CD4-positive, alpha-beta T cell treated with Interleukin-17A for 4 hours (primary cell): ENCODE measurements around the gene CTRB1.
"Not testable (repeated sequence)": the region's sequence is repeated elsewhere in the genome, so short reads cannot be mapped to it uniquely, and the experiment has no call there.

Experiments
- DNase-seq: peaks from one replicate; pipeline ENCODE4 v3.0.0-alpha.2; 2020; ENCODE audit warnings: mixed read lengths

CTRB1 gene

DNA sequence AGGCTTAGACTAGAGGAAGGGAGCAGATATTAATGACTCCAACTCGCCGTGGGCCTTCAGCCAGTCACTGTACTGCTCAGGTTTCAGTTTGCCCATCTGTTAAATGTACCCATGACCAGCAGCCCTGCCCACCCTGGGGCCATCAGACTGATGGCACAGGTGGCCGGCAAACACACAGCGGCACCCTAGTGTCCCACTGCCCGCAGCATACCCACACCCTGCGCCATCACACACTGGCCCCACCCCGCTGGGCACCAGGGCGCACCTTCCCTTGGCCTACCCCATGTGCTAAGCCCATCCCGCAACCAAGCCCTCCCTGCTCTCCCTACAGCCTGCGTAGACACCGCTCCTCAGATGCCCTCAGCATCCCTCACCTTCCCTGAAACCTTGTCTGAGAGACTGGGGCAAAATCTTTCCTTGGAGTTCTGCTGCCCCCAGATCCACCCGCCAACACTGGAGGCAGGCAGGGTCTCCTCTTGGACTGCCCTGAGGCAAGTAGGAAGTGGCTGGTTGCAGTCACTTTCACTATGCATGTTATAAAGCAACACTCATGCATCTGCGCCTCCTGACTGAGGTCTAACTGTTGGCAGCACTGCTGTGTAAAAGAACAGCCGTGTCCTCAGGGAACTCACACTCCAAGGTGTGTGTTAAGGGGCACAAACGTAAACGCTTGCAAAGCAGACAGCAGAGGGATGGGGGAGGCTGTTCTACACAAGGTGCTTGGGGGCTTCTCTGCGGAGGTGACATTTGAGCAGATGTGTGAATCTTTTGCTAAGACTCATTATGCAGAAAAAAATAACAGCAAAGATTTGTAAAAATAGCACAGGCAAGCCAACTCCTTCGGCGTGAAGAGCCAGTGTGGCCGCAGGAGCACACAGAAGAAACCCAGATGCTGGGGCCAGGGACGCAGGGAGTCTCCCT is 39.4 kb downstream of the CTRB1 start:
- no peak for DNase-seq

DNA sequence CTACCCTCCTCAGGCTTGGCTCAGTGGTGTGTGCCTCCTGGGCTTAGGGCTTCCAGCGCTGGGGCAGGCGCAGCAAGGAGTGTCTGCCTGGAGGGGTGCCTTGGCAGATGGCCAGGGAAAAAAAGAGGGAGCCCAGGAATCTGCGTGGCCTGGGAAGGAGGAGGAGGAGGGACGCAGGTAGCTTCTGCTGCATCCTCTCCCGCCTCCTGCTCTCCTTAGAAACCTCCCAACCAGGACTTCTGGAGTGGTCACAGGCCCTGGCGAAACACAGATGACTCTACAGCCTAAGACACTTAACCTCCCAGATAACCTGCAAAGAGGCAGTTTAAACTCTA is 40.0 kb downstream of the CTRB1 start:
- no peak for DNase-seq

DNA sequence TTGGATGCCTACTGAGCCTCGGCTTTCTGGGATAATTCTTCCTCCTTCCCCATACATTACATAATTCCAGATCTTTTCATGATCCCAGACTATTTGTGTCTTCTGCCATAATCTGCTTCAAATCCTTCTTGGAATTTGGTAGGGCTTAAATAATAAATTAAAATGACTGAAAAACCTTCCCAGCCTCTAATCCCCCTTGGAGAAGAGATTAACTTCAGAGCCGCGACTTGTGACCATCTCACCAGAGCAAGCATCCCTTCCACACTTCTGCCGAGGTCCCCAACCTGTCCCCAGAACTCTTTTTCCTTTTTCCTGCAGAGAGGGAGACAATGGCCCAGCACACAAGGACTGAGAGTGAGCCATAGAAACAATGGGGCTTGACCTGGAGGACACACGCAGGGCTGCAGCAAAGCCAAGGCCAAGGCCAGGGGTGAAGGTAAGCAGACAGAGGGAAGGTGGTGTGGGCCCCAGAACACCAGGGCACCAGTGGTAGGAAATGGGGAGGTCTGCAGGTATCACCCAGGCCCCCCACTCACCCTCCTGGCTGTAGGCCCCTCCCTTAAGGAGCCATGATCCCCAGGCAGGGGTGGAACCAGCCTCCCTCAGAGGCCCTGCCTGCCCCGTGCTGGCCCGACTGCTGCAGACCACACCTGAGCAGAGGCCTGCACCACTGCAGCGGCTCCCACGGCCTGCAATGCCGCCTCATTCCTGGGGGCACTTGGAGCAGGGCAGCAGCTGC is 42.2 kb downstream of the CTRB1 start:
- DNase-seq: no peak

DNA sequence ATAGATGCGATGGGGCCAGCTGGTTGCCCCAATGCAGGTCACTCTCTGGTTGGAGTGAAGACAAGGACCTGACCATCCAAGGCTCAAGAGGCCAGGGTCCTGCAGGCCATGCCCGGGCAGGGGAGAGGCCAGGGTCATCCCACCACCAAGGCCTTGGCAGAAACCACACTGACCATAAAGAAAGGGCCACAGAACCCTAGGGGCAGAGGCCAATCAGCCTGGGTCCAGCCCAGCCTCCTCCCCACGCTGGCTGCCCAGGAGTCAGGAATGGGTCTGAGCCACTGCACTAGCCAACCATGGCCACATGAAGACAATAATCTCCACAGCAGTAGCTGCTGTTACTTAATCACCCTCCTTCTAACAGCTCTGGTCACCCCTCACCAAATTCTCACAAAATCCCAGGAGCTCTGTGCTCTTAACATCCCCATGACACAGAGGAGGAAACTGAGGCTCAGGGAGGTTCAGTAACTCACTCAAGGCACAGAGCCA is 42.8 kb downstream of the CTRB1 start:
- no peak for DNase-seq

DNA sequence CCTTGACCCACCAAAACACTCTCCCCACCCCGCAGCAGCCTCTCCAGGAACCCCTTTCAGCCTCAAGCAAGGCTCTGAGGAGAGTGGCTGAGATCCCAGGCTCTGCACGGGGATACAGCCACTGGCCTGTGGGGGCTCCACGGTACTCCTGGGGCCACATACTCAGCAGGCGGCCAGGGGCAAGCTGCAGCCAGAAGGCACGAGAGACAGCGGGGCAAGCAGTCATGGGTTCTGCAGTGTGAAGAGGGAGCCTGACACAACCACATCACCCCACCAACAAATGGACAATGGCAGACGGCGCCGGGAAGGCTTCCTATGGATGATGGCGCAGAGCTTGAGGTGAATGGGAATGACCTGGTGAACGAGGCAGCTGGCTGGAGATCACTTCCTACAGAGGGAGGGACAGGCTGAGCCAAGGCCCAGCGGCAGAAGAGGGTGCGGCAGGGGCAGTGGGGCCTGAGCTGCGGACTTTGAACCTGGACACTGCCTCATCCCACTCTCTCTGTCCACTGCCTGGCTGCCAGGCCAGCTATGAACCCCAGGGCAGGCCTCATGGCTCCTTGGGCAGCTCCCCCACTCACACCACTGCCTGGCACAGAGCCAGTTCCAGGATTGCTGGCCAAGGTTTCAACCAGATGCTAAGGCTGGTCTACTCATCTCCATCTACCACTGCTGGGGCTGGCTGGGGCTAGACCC is 43.5 kb downstream of the CTRB1 start:
- no peak for DNase-seq

DNA sequence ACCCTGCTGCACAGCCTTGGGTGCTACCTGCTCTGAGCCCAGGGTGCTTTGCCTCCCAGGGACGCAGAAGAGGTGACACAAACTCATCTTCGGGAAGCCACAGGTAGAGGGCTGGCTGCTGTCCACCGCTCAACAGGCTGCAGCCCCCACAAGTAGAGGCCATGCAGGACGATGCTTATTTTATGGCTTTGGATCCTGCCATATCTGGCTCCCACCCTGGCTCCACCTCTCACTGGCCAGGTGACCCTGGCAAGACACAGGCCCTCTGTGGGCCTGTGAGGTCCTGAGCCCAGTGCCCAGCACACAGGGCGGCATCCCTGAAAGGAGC is 44.0 kb downstream of the CTRB1 start:
- DNase-seq: no peak

DNA sequence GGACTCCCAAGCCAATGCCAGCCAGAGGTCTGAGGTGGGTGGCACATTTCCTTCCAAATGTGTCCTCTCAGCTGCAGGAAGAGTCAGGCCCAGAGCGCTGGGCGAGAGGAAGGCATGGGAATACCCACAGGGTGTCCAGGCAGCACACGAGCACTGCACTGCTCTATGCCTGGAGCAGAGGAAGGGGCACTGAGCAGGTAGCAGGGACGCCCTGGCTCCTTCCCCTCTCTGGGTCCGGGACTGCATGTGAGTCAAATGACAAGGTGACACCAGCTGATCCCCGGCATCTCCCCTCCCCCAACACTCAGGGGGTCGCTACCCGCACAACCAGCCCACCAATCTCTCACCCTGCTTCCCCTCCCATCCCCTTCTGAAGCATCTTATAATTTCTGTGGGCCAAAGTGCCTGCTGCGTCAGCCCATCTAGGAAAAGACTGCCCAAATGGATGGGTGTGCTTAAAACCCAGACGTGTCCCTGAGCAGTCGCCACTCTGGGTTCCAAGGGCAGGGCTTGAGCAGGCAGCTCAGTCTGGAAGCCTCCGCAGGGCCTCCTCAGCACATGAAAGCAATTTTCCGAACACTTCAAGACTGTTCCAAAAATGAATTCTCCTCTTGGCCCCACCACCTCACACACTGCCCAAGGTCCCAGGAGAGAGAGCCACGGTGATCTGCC is 44.6 kb downstream of the CTRB1 start:
- no peak for DNase-seq

DNA sequence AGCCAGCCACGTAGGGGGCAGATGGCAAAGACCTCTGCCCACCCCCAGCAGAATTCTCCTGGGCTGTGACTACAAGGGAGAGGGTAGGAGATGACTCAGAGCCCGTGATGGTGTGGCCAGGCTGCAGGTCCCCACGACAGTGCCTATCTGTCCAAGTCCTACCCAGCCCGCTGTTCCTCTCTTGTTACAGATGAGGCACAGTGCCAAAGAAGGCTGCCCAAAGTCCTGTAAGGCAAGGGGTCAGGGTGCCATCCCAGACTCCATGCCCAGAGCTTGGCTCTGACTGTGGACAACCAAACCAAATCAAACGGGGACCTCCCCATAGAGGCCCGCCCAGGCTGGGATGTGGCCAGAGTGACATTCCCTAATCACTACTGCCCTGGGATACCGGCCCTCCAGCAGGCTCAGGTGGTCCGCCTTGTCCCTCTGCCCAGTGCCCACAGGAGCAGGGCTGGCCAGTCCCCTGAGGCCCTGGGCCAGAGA is 45.2 kb downstream of the CTRB1 start:
- no peak for DNase-seq

DNA sequence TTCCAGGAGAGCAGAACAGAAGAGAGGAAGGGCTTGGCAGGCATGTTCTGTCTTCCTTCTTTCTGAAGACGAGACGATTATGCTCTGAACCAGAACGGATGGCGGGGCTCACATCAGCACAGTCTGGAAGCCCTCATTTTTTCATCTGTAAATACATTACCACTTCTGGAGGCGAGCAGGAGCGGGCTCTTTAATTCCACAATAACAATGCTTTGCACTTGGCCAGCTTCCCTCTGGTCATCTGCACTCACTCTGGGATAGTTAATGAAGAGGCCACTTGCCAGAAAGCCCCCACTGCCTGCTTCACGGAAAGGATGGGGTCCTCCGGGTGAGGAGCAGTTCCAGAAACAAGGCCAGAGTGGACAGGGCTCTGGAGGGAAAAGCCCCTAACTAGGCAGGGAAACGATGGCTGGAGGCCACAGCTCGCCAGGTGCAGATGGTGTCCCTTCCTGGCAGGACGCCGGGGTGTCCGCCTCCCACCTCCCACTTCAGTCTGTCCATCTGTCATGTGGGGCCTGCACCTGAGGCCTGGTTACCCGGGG is 45.7 kb downstream of the CTRB1 start:
- DNase-seq: no peak

DNA sequence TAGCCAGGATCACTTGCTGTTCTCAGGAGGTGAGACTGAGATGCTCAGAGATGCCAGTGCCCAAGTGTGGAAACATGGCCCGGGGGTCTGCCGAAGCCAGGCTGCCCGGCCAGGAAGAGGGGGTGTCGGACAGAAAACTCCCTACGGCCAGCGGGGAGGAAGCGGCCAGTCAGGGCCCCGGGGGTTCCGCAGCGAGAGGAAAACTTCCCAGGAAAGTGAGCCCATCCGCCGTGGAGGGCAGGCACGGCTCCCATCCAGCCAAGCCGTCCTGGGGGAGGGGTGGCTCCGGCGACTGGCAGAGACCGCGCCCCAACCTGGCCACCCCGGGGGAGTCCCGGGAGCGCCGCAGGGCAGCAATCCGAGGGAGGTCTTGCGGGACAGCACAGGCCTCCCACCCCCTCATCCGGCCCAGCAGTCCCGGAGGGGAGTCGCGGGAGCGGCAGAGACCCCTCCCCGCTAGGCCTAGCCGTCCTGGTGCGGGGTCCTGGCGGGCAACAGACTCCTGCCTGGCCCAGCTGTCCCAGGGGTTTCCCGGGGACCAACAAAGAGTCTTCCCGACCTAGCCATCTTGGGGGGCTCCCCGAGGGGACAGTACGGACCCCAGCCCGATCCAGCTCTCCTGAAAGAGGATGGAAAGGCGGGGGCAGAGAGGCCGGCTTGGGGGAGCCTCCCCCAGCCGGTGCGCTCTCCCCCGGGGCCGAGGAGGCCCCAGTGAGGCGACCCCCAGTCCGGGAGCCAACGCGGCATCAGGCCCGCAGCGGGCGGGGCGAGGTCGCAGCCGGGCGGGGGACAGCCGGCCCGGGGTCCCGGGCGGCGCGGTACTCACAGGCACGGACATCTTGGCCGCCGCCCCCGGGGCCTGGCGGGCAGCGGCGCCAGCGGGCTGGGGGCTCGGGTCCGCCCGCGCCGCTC is 46.5 kb downstream of the CTRB1 start:
- no peak for DNase-seq

DNA sequence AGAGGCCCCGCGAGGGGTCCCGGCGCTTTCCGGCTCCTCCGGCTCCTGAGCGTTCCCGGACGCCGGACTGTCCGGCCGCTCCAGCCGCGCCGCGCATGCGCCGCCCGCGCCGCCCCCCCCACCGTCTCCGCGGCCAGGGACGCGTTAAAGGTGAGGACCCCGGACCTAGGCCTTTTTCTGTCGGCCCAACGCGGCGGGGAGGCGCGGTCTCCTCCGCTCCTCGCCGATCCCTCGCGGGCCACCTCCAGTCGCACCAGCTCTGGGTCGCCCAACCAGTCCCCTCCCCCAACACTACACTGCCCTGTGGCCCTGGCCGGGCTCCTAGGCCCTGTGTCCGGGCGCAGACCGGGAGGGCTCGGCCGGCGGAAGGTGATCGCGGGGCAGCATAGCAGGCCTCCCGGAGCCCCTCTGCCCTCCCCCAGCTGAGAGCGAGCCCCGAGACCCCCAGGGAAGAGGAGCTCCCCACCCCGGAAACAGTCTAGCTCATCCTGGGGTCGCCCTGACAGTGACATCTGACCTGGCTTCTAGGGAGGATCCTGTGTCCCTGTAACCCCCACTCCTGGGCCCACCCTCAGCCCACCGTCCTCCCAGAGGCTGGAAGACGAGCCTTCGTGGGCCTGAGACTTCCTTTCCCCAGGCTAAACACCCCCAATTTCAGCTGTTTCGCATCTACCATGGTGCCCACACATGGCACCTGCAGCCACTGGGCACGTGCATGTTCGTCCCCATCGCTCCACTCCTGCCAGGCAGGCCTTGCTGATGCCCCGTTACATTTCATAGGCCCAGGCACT is 47.3 kb downstream of the CTRB1 start:
- no peak for DNase-seq

DNA sequence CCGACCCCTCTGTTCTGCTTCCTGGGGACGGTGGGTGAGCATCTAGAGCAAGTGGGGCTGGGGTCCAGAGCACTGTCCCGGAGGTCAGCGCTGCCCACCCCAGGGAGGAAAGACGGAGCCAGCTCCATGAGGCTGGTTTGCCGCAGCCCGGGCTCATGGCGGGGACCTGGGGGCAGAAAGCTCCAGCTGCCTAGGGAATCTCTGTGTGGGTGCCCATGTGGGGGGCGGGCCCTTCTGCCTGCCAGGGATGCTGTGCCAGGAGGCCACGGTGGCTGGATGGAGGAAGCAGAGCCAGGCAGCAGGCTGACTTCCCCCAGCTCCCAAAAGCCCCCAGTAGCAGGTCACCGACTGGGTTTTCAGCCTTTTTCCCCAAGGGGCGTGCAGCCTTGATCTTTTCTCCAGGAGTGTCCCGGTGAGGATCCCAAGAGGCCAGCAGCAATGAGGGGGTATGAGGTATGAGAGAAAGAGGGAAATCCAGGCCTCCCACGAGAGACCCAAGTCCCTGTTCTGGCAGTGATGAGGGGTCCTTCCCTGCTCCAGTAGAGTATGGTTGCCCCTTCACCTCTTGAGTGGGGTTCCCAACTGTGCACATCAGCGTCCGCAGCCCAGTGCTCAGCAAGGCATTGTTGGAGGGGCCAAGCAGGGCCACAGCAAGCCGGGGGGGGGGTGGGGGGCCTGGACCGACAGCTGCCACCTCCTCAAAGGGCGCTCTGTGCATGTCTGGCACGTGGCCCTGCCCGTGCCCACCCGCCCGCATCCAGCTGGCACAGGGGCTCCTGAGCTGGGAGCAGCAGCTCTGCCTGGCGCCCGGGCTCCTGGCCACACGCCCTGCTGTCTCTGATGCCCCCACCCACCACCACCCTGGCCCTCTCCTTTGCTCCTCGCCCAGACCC is 48.2 kb downstream of the CTRB1 start:
- no peak for DNase-seq

DNA sequence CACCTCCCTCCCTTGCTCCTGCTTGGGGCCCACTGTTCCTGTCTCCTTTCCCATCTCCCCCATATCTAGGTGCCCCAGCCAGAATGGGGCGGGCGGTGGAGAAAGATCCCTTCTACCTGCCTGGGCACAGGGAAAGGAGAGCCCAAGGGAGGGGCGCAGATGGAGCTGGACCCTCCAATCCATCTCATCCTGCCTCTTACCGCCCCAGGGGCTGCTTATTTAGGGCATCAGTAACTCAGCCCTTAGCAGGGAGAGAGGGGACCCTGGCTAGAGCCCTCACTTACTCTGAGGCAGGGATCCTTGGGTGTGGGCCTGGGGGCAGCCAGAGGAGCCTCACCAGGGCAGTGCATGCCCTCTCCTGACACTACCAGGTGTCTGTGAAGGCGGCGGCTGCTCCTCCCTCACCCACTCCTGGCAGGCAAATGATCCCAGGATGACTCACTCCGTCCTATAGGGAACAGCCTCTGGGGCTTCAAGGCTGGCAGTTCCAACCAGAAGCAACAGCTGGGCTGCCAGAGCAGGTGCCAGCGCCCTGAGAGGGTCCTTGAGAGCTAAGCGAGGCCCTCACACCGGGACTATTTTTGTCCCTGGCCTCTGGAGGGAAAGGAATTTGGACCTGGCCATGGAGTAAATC is 49.0 kb downstream of the CTRB1 start:
- no peak for DNase-seq

DNA sequence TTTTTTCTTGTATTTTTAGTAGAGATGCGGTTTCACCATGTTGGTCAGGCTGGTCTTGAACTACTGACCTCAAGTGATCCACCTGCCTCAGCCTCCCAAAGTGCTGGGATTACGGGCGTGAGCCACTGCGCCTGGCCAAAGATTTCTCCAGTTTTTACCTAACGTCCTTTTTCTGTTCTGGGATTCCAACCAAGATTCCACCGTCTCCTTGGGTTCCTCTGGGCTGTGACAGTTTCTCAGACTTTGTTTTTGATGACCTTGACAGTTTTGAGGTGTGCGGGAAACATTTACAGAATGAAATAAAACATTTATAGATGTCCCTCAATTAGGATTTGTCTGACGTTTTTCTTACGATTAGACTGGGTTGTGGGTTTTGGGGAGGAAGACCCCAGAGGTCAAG is 50.6 kb downstream of the CTRB1 start:
- DNase-seq: not testable (repeated sequence)

DNA sequence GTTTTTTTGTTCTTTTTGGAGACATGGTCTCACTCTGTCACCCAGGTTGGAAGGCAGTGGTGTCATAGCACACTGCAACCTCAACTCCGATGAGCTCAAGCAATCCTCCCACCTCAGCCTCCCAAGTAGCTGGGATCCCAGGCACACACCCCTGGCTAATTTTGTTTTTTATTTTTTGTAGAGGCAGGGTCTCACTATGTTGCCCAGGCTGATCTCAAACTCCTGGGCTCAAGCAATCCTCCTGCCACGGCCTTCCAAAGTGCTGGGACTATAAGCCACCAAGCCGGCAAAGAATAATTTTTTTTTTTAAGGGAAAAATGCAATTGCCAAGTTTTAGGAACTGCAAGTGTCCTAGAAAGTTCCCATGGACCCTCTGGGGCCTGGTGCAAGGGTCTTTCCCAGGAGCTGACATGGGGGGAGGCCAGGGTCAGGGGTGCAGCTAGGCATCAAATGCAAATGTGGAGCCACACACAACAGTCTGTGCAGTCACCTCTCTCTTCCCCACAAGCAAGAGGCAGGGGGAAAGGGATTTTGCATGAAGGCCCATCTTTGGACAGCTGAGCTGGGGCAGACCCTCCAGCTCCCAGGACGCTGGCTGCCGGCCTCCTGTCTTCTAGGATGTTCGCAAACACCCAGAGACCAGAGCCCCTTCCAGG is 52.8 kb downstream of the CTRB1 start:
- DNase-seq: no peak

DNA sequence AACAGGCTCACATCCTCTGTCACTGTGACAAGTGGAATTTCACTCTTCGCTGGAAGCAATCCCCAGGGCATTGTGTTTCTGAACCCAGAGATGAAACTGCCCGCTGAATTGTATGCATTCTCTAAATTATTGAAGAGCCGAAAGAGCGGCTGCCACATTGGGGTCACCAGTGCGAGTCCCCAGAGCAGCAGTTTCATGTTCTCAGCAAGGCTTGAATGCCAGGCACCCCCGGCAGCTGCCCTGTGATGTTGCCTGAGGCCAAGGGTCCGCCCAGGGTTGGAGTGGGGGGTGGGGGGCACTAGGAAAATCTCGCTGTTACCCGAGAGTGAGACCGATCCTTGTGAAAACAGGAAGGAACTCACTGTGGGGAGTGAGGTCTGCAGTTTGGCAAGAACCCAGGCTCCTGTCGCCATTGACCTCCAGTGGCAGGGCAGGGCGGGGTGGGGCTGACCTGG is 53.3 kb downstream of the CTRB1 start:
- DNase-seq: no peak

DNA sequence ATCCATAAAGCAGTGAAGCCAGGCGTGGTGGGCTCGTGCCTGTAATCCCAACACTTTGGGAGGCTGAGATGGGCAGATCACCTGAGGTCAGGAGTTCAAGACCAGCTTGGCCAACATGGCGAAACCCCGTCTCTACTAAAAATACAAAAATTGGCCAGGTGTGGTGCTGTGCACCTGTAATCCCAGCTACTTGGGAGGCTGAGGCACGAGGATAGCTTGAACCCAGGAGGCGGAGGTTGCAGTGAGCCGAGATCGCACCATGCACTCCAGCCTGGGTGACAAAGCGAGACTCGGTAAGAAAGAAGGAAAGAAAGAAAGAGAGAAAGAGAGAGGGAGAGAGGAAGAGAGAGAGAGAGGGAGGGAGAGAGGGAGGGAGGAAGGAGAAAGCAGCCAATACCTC is 53.8 kb downstream of the CTRB1 start:
- not testable (repeated sequence) for DNase-seq
